Choroid plexus epithelial cell (primary cell): ENCODE results near the gene DNAH7.

Source experiments
- DNase-seq: peaks from one replicate; pipeline ENCODE4 v3.0.0-alpha.2; 2010; ENCODE audit warnings: low read depth
- H3K4me3 ChIP-seq: 2 replicates; pipeline ENCODE4 v1.5.1; 2011; ENCODE audit warnings: low read depth, mild to moderate bottlenecking, control low read depth, low read length, moderate library complexity
- TF ChIP-seq, protein P1 (sequence below): conservative IDR thresholded peaks from 2 replicates; pipeline ENCODE4 v1.5.1; 2011; ENCODE audit warnings: low read depth, mild to moderate bottlenecking, control low read depth, inconsistent platforms, low read length, moderate library complexity

DNAH7 gene

DNA sequence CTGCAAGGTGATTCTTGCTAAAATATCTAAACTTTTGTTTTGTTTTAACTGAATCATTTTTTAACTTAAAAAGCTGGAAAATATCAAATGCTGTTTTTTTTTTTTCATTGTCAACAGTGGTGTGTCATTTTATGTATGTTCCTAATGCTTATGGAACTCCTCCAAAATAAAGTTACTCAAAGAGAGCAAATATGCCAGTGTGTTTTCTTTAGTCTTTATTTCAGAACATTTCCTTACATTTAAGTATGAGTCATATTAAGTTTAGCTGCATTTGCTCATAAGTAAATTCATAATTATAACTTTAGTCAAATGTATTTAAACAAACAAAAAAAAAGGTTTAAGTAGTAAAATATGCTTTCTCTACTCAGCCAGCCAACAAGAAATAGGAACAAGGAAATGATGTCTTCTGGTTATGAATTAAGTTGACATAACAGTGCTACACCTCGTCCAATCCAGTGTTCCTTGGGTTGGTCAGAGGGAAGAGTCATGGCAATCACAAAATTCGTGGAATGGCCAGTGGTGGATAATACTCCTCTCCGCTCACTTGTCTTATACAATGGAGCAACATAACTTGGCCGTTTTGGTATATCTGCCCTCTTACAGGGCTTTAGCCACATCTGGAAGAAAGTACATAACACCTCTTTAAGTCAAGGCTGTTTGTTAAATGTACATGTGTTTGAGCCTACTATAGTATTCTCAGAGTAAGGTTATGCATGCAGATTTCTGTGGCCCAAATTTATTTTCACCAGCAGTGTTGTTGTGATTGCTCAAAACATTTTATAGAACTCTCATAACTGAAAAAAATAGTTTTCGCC is 330.9 kb downstream of the DNAH7 start:
- no peak overlapping the region for H3K4me3 ChIP-seq
- DNase-seq, result peak; percentile 45
- TF ChIP-seq, protein P1, sequence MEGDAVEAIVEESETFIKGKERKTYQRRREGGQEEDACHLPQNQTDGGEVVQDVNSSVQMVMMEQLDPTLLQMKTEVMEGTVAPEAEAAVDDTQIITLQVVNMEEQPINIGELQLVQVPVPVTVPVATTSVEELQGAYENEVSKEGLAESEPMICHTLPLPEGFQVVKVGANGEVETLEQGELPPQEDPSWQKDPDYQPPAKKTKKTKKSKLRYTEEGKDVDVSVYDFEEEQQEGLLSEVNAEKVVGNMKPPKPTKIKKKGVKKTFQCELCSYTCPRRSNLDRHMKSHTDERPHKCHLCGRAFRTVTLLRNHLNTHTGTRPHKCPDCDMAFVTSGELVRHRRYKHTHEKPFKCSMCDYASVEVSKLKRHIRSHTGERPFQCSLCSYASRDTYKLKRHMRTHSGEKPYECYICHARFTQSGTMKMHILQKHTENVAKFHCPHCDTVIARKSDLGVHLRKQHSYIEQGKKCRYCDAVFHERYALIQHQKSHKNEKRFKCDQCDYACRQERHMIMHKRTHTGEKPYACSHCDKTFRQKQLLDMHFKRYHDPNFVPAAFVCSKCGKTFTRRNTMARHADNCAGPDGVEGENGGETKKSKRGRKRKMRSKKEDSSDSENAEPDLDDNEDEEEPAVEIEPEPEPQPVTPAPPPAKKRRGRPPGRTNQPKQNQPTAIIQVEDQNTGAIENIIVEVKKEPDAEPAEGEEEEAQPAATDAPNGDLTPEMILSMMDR, result no peak

DNA sequence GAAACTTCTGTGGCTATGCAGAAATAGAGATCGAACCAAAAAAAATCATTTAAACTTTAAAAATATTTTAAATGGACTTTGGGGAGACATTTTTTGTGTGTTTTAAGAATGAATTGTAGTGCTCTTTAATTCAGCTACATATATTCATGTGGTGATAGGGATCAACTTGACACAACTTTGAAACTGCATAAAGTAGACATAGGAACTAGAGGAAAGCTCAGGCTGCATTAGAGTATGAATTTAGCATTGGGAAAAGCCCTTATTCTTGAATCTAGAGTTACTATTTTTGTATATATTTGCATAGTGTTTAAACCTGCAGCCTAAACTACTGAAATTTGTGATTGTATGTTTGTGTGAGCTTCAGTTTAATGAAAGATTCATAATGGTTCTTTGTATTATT is 333.3 kb downstream of the DNAH7 start:
- TF ChIP-seq, protein P1, result no peak
- no peak for DNase-seq
- H3K4me3 ChIP-seq, result no peak overlapping the region

DNA sequence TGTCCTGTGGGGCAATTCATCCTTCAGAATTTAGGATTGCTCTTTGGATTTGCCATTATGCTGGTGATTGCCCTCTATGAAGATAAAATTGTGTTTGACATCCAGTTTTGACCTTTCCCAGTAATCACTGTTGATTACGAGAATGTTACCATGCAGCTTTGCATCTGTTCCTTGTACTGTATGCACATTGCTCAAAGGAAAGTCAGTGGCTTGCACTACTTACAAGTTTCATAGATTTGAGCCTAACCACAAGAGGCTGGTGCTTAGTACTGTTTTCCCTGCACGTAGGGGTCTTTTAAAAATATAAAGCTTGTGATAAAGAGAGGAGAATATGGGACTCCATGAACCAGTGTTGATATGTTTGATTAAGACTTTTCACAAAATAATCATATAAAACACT is 333.7 kb downstream of the DNAH7 start:
- TF ChIP-seq, protein P1, result no peak
- H3K4me3 ChIP-seq, result no peak overlapping the region
- peak; percentile 27 for DNase-seq

DNA sequence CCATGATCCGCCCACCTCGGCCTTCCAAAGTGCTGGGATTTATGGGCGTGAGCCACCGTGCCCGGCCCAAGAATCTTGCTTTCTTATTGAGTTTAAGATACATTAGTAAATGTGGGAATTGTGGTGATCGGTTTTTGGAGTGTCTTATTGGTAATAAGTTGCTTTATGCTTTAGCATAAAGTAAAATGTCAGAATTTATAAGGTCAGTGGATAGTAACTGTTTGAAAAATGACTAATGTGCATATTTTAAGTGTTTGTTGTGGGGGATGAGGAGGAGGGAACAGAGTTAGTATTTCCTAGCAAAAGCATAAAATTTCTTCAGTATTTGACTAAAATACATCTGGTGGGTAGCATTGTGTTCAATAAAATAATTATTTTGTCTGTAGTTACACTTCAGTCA is 334.2 kb downstream of the DNAH7 start:
- DNase-seq, result peak; percentile 26
- TF ChIP-seq, protein P1, result no peak
- H3K4me3 ChIP-seq, result no peak overlapping the region

DNA sequence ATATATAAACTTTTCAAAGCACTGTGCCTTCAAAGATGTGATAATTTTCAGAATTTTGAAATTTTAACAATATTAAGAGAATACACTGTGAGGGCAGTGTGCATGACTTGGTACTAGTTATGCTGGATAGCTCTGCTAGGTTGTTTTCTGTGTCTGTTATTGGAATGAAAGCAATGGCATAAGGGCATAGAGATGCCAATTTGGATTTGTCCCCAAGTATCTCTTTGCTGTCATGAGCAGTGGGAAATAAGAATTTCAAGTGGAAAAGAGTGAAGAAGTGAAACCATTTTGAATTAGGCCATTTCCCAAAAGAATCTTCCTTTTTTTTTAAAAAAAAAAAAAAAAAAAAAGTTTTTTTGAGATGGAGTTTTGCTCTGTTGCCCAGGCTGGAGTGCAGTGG is 334.8 kb downstream of the DNAH7 start:
- TF ChIP-seq, protein P1, result no peak
- DNase-seq, result no peak
- H3K4me3 ChIP-seq, result no peak overlapping the region

DNA sequence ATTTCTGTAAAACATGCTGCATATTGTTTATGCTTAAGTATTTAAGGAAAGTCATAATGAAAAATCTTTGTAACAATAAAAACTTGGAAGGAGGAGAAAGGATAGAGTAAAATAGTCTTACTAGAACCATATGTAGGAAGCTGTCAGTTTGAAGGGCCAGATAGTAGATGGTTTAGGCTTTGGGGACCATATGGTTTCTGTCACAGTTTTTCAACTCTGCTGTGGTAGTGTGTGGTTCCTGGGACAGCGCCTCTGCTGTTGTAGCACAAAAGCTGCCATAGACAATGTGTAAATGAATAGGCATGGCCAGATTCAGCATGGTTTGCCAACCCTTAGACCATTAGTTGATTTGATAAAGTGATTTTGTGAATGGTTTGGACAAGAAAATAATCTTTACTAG is 336.1 kb downstream of the DNAH7 start:
- TF ChIP-seq, protein P1, result no peak
- no peak for DNase-seq
- no peak overlapping the region for H3K4me3 ChIP-seq

DNA sequence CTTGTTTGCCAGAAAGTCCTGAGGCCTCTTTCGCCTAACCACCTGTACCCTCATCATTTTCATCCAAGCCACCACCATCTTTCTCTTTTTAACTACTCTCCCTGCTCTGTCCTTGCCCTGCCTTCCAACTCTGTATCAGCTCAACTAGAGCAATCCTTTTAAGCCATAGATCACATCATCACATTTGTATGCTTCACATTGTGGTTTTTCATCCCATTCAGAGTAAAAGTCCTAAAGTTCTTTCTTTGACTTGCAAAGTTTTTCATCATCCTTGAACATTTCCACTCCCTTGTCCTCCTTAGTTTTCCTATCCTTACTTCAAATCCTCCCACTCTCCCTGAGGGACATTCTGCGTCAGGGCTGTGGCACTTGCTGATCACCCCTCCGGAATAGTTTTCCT is 337.7 kb downstream of the DNAH7 start:
- DNase-seq, result no peak
- H3K4me3 ChIP-seq, result no peak overlapping the region

More for the DNA sequence above, 337.7 kb downstream of the DNAH7 start:
- TF ChIP-seq, protein P1, result no peak
